GM18858 (cell line): ENCODE results near the gene HOXD11.

Experiments
- ATAC-seq: cut with Tn5 transposase; IDR thresholded peaks from one replicate; pipeline ENCODE4 v1.9.1; 2021; ENCODE audit not compliant: unreplicated experiment

The HOXD11 gene

DNA sequence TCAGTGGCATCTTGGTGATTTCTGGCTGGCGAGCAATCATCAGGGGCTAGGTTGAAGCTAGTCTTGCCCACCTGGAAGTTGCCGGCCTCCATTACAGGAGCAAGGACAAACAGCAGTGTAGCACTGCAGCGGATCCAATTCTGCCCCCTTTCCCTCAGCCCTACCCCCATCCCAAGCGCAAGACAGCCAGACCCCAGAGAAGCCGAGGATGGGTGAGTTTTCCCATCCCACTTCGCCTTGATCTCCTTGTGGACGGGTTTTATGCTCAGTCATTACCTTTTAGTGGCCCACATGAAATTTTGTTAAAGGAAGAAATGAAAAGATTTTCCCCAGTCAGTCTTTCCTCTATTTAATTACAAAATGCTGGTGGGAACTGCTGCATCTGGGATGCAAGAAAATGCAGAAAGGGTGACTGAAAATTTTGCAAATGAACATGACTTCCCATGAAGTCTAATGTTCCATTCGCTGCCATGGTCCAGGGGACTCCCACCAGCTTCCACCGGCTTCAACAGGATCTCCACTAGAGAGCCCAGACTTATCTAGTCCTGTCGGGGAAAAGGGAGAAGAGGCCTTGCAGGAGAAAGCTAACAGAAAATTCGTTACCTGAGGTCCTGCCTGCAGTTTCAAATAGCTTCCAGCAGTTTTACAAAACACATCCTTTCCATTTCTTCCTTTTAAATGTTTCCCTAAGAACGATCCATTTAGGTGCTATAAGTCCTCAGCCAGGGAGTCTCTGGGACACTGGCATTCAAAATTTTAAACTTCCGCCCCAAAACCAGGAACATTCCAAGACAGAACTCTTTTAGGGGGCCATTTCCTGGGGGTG is 13.5 kb downstream of the HOXD11 start:
- ATAC-seq, result no peak

DNA sequence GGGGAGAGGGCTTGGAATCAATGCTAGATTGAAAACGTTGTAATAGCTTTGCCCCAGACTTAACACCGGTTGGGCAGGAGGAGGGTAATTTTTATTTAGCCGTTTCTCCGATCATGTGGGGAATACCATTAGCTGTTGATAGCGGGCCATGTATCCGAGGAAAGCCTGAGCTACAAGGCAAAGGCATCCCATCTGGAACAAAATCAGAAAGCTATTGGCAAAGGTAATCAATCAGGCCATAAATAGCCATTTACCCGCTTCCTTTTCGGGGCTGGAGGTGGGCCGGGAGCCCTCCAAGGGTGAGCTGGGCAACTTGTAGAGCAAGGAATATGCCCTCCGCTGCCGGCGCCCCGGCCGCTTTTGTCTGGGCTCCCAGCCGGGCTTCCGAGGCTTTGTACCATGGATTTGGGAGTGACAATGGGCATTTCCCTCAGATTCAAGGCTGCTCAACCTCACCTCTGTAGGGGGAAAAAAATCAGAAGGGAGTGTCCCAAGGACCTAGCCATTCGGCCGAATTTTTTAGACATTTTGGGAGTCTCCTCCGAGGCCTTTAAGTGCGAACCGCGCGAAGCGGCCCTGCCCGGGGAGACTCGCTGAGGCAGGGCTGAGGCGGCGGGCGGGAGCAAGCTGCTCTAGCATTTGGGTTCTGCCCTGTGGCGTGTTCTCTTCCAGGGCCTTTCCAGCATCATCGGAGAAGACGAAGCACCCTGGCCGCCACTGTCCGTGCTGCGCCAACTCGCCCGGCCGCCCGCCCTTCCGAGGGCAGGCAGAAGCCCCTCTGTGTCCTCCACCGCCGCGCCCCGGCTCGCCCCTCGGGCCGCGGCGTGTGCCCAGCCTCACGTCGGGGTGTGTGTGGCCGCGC is 14.3 kb downstream of the HOXD11 start:
- ATAC-seq, result no peak

DNA sequence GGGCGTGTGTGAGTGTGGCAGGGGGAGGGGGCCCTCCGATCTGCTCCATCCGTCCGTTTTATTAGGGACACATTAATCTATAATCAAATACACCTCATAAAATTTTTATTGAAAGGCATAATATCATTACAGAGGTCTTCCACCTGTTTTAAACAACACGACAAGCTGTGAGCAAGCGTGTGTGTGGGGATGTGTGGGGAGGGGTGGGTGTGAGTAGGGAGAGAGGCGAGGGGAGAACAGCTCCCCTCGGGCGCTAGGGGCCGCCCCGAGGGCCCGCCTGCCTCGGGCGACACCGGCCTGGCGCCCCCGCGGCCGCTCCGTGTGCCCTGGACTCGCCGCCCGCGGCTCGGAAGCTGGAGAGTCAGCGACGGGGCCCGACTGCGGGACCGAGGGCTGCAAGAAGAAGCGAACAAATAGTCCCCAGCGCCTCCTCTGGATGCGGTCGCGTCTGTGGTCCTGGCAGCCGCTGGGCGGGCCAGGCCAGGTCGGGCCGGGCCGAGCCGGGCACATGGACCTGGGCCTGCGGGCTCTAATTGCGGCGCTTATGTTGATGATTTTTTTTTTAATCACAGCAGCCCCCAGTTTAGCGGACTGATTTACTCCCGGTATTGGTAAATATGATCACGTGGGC is 15.1 kb downstream of the HOXD11 start:
- ATAC-seq, result no peak

DNA sequence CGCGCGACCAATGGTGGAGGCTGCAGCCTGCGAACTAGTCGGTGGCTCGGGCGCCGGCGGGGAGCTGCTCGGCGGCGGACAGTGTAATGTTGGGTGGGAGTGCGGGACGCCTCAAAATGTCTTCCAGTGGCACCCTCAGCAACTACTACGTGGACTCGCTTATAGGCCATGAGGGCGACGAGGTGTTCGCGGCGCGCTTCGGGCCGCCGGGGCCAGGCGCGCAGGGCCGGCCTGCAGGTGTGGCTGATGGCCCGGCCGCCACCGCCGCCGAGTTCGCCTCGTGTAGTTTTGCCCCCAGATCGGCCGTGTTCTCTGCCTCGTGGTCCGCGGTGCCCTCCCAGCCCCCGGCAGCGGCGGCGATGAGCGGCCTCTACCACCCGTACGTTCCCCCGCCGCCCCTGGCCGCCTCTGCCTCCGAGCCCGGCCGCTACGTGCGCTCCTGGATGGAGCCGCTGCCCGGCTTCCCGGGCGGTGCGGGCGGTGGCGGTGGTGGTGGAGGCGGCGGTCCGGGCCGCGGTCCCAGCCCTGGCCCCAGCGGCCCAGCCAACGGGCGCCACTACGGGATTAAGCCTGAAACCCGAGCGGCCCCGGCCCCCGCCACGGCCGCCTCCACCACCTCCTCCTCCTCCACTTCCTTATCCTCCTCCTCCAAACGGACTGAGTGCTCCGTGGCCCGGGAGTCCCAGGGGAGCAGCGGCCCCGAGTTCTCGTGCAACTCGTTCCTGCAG is 15.8 kb downstream of the HOXD11 start, which contains the start of gene HOXD9:
Gene HOXD9, plus strand, starts transcription at position 37 of the 728 bp plus-strand sequence. Its CDS starts 50 bp downstream, at position 87.
- no peak for ATAC-seq

DNA sequence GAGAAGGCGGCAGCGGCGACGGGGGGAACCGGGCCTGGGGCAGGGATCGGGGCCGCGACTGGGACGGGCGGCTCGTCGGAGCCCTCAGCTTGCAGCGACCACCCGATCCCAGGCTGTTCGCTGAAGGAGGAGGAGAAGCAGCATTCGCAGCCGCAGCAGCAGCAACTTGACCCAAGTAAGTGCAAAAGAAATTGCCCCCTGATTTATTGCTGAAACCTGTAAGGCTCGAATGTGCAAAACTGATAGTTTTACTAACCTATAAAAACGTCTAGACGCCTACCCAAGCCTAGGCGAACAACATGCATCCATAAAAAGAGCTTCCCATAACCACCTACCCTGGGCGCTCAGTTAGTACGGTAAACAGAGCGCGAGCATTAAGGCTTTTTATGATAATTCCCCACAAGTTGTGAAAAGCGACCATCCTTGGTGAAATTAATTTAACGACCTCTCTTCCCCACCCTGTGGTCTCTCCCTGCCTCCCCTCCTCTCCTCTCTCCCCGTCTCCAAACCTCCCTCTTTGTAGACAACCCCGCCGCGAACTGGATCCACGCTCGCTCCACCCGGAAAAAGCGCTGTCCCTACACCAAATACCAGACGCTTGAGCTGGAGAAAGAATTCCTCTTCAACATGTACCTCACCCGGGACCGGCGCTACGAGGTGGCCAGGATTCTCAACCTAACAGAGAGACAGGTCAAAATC is 16.5 kb downstream of the HOXD11 start:
- no peak for ATAC-seq

DNA sequence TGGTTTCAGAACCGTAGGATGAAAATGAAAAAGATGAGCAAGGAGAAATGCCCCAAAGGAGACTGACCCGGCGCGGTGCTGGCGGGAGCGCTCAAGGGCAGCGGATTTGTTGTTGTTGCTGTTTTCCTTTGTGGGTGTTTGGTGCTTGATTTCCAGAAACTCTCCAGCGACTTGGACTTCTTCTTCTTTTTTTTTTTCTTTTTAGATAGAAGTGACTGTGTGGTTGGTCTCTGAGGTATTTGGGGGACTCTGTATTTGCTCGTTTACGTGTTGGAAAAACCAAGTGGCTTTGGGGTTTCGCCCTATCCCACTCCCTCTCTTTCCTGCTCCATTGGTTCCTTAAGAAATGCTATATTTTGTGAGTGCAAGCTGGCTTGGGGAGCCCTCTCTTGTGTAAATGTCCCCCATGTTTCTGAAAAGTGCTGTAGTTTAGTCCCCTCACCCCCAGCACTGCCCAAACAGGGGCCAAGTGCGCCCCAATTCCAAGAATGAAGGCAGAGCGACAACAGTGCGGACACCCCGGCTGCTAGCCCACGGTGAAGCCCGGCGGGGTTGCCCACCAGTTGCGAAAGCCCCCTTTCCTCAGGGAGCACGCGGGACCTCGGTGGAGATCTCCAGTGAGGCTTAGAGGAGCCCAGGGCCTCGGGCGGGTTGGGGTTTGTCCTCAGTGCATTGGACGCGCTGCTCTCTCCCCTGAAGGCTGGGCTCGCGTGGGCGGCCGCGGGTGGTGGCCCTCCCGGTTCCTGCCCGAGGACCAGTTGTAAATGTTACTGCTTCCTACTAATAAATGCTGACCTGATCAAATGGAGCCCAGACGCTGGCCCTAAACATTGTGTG is 17.2 kb downstream of the HOXD11 start:
- ATAC-seq, result no peak

DNA sequence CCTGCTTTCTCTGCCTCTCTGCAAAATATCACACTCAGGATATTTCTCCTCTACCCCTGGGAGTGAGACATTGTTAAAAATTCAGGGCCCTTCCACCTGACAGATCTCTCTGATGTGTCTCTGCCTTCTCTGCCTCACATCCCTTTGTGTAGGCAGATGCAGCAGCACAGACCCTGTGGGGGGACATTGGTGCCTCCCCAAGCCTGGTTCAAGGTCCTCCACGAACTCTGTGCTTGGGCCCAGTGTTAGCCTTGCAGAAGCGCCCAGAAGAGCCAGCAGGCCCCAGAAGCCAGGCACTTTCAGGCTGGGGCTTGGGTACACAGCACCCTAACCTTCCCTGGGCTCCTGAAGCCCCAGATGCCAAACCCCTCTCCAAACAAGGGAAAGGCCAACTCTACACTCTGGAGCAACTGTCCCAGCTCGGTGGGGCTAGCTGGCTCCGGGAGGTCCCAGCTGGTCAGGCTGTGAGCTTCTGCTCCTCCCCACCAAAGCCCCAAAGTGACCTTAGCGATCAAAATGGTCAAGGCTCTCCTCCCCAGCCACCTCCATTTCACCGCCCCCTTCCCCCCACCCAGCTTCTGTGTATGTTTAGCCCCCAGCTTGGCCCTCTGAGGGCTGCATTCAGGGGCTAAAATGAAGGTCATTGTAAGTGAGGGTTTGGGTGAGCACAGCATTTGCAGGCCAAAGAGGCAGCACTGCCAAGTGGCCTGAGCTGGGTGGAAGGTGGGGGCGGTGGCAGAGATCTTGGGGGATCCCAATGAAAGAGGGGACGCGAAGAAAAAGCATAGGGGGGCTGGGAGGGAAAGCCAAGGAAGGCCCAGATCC is 18.1 kb downstream of the HOXD11 start:
- no peak for ATAC-seq

DNA sequence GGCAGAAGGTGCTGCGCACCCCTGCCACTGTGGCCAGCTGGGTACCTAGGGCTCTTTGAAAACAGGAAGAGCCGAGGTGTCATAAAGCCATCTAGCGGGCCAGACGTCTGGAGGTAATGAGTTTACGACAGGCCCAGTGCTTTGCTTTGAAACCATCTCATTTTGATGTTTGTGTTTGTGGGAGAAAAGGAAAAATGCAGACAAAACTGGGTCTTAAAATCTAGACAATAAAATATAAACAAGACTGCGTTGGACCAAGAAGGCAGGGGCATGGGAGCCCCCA is 18.6 kb downstream of the HOXD11 start:
- ATAC-seq, result no peak

DNA sequence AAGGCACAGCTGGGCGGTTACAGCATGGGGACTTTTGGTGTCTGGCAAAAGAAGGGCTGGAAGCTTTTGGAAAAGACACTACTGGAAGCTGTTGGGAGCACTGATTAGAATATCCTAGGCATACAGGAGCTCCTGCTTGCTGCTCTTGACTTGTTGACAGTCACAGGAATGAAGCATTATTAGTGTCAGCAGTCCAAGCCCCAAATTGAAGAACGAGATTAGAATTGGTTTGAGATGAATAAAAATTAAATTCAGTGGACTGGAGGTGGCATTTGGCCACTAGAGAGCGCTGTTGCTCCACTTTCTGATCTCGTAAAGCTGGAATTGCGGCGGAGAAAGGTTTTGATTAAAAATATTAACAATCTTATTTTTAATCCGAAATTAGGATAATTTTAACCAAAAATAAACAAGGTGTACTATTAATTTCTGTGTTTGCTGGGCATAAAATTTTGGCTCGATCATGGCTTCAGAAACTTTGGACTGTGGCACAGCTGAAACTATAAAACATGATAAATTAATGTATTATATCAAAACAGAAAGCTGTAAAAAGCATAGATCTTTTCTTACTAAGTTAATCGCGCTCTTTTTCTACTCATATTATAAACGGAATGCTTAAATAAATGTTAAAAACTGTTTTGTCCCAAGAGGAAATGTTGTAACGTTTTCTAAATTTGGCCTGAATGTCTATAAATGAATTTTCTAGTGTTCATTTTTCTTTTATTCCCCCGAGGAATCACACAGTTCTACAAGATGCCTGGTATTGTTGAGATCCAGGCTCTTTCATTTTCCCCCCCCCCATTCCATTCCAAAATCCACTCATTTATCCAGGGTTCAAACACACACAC is 20.1 kb downstream of the HOXD11 start:
- ATAC-seq, result no peak

DNA sequence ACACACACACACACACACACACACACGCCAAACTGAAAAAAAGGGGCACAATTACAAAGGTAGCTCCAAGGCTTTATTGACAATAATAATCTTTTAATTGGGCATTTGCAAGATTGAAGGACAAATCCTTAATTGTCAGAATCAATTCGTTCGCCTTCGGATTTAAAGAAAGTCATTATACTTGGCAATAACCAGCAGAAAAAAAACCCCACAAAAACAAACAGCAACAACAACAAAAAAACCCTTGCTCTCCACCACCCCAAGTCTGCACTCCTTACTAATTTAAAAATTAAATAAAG is 20.6 kb downstream of the HOXD11 start:
- no peak for ATAC-seq

DNA sequence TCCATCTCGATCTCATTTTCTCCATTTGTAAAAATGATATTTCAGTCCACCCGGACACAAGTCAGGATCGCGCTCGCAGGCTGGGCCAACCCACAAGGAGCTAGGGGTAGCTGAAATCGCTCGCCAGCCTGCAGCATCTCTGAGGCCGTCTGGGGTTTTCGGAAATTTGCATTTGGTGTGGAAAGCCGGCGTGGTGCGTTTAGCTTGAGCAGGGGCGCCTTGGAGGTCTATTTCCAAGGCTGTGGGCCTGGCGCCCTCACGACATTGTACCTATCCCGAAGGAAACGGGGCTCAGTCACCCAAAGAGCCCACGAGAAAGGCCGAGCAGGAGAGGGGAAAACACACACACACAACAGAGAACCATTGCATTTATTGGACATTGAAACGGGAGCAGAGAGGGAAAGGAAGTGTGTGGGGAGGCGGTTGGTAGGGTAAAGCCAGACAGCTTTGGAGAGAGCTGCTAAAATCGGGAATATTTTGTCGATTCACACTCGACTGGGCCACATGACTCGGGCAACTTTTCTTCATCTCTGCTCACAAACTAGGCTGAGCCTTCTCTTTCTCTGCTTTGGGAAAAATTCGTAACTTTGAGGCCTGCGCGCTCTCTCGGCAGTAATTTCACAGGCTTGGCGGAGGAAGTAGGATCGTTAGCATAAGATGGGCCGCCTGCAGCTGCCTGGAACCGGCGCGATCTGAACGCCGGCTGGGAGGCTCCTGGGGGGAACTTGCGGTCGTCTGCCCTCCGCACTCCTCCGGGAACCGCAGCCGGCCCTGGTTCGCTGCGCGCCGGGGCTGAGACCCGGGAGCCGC is 21.3 kb downstream of the HOXD11 start:
- no peak for ATAC-seq

DNA sequence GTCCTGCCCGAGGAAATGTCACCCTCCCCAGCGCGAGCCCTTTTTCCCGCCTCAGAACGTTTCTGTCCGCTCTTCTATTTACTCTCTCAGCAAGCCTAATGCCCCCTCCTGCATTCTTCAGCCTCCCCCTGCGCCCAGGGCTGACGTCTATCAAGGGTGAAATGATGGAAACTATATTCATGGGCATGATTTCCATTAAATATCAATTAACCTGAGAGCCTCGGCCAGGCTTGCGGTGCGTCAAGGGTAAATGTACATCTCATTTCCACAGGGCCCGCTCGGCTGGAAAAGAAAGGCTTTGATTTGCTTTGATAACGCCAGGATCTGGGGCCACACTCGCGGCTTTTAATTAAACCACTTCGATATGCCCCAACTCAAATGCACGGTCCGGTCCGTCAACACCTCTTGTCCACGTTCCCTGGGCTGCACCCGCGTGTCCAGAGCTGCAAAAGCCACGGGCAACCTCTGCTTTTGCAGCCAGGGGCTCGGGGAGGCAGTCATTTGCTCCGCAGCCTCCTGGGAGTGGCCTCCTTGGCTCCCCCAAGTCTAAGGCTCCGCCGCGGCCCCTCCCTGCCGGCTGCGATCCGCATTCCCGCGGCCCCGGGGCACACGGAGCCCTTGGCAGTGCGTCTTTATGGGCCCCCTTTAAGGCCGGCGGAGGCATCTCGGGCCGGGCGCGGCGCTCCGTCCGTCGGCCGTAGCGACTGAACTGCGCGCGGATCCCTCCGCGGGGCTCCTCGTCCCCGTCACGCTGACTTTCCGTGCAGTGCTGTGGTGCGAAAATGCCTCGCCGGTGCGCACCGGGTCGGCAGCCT is 22.1 kb downstream of the HOXD11 start, which contains the start of gene HOXD8:
Gene HOXD8, plus strand, starts transcription at position 724 of the 815 bp plus-strand sequence. CDS start 662 bp downstream, outside the sequence.
- no peak for ATAC-seq

DNA sequence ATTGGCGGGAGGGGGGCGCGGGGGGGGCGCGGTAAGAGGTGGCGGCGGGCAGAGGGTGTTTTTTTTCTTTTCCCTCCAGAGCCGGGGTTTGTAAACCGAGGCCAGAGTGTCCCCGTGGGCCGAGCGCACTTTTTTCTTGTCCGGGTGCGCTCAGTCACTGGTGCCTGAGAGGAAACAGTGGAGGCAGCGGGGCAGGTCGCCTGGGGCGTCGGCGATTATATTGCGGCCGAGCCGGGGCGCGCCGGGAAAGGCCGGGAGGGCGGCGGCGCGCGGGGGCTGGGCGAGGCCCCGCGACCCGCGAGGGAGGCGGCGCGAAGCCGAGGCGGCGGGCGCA is 22.7 kb downstream of the HOXD11 start:
- no peak for ATAC-seq

DNA sequence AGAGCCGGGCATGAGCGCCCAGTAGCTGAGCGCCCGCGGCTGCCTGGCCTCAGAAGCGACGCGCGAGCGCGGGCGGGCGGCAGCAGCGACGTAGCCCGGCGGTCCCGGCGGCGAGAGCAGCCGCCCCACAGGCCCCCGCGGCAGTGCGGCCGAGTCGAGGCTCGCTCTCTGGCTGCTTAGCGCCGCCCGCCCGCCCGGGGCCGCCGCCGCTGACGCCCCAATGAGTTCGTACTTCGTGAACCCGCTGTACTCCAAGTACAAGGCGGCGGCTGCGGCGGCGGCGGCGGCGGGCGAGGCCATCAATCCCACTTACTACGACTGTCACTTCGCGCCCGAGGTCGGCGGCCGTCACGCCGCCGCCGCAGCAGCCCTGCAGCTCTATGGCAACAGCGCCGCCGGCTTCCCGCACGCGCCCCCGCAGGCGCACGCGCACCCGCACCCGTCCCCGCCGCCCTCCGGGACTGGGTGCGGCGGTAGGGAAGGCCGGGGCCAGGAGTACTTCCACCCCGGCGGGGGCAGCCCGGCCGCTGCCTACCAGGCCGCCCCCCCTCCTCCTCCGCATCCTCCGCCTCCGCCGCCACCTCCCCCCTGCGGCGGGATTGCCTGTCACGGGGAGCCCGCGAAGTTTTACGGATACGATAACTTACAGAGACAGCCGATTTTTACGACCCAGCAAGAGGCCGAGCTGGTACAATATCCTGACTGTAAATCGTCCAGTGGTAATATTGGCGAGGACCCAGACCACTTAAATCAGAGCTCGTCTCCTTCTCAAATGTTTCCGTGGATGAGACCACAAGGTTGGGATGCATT is 23.3 kb downstream of the HOXD11 start:
- no peak for ATAC-seq
